ENCODE results near the gene ZNF536.

Gene ZNF536

GRCh38 chr19:30379841-30380610, 7.8 kb downstream of the ZNF536 start:
- H3K4me3 ChIP-seq (ENCODE audit: low read length): no peak overlapping the region
- no peak for TF ChIP-seq ZNF274 (IDR thresholded peaks at IDR 0.05; ENCODE audit: low read depth, low read length)

- no peak overlapping the region for H3K4me3 ChIP-seq (ENCODE audit: low read length)
- no peak for TF ChIP-seq ZNF274 (IDR thresholded peaks at IDR 0.05; ENCODE audit: low read depth, low read length)
Measured at GRCh38 chr19:30381366-30381765, 9.2 kb downstream of the ZNF536 start.

- TF ChIP-seq ZNF274 (IDR thresholded peaks at IDR 0.05; ENCODE audit: low read depth, low read length): no peak
- no peak overlapping the region for H3K4me3 ChIP-seq (ENCODE audit: low read length)
Measured at GRCh38 chr19:30385174-30385573, 13.0 kb downstream of the ZNF536 start.

GRCh38 chr19:30385666-30386065, 13.5 kb downstream of the ZNF536 start:
- no peak for TF ChIP-seq ZNF274 (IDR thresholded peaks at IDR 0.05; ENCODE audit: low read depth, low read length)
- no peak overlapping the region for H3K4me3 ChIP-seq (ENCODE audit: low read length)

GRCh38 chr19:30386551-30387143, 14.5 kb downstream of the ZNF536 start:
- H3K4me3 ChIP-seq (ENCODE audit: low read length): no peak overlapping the region
- TF ChIP-seq ZNF274 (IDR thresholded peaks at IDR 0.05; ENCODE audit: low read depth, low read length): no peak

- no peak for TF ChIP-seq ZNF274 (IDR thresholded peaks at IDR 0.05; ENCODE audit: low read depth, low read length)
- no peak overlapping the region for H3K4me3 ChIP-seq (ENCODE audit: low read length)
Measured at GRCh38 chr19:30387311-30388115, 15.3 kb downstream of the ZNF536 start.

- TF ChIP-seq ZNF274 (IDR thresholded peaks at IDR 0.05; ENCODE audit: low read depth, low read length): no peak
- H3K4me3 ChIP-seq (ENCODE audit: low read length): no peak overlapping the region
Measured at GRCh38 chr19:30388327-30388726, 16.1 kb downstream of the ZNF536 start.

- TF ChIP-seq ZNF274 (IDR thresholded peaks at IDR 0.05; ENCODE audit: low read depth, low read length): no peak
- no peak overlapping the region for H3K4me3 ChIP-seq (ENCODE audit: low read length)
Measured at GRCh38 chr19:30388819-30389218, 16.6 kb downstream of the ZNF536 start.

GRCh38 chr19:30390356-30390988, 18.3 kb downstream of the ZNF536 start:
- no peak overlapping the region for H3K4me3 ChIP-seq (ENCODE audit: low read length)
- TF ChIP-seq ZNF274 (IDR thresholded peaks at IDR 0.05; ENCODE audit: low read depth, low read length): no peak

- no peak for TF ChIP-seq ZNF274 (IDR thresholded peaks at IDR 0.05; ENCODE audit: low read depth, low read length)
- no peak overlapping the region for H3K4me3 ChIP-seq (ENCODE audit: low read length)
Measured at GRCh38 chr19:30391052-30391451, 18.9 kb downstream of the ZNF536 start.

GRCh38 chr19:30391554-30392551, 19.7 kb downstream of the ZNF536 start:
- no peak for TF ChIP-seq ZNF274 (IDR thresholded peaks at IDR 0.05; ENCODE audit: low read depth, low read length)
- no peak overlapping the region for H3K4me3 ChIP-seq (ENCODE audit: low read length)

GRCh38 chr19:30393046-30393445, 20.9 kb downstream of the ZNF536 start:
- H3K4me3 ChIP-seq (ENCODE audit: low read length): no peak overlapping the region

More at GRCh38 chr19:30393046-30393445, 20.9 kb downstream of the ZNF536 start:
- no peak for TF ChIP-seq ZNF274 (IDR thresholded peaks at IDR 0.05; ENCODE audit: low read depth, low read length)

Measured in GM08714 (cell line).